ENCODE measurements around the gene CEP104.

DNA sequence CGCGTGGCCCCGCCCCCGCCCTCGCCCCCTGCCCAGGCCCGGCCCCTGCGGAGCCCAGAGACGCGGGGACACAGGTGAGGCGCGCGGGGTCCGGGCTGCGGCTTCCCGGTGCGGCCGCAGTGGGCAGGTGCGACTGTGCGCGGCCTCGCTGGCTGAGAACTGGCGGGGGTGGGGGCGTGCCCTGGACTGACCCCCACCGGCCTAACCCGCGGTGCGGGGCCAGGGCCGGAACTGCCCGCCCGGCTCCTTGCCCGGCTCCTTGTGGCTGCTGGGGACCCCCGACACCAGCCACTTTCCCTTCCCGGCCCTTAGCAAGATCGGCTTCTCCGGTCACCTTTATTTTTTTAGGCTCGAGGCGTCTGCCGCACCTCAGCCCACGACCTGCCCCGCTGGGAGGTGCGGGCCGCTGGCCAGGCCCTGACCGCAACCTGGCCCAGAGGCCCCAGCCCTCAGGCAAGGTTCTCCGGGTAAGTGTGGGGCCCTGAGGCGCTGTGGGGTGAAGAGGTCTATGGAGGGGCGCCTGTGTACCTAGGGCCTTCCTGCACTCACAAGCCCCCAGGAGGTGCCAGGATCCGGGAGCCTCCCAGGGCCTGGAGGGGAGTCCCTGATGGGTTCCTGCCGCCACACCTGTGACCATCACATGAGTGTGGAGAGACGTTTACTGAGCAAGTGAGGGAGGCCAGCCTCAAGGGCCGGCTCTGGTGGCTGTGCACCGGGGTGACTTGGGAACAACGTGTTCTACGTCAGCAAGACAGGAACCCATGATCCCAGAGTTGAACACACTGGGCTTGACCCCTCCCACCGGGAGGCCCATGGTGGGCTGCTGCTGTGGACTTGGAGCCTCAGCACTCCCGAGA lies 84.1 kb downstream of the CEP104 start, which contains the start of gene SMIM1:
- TF ChIP-seq, protein P1, sequence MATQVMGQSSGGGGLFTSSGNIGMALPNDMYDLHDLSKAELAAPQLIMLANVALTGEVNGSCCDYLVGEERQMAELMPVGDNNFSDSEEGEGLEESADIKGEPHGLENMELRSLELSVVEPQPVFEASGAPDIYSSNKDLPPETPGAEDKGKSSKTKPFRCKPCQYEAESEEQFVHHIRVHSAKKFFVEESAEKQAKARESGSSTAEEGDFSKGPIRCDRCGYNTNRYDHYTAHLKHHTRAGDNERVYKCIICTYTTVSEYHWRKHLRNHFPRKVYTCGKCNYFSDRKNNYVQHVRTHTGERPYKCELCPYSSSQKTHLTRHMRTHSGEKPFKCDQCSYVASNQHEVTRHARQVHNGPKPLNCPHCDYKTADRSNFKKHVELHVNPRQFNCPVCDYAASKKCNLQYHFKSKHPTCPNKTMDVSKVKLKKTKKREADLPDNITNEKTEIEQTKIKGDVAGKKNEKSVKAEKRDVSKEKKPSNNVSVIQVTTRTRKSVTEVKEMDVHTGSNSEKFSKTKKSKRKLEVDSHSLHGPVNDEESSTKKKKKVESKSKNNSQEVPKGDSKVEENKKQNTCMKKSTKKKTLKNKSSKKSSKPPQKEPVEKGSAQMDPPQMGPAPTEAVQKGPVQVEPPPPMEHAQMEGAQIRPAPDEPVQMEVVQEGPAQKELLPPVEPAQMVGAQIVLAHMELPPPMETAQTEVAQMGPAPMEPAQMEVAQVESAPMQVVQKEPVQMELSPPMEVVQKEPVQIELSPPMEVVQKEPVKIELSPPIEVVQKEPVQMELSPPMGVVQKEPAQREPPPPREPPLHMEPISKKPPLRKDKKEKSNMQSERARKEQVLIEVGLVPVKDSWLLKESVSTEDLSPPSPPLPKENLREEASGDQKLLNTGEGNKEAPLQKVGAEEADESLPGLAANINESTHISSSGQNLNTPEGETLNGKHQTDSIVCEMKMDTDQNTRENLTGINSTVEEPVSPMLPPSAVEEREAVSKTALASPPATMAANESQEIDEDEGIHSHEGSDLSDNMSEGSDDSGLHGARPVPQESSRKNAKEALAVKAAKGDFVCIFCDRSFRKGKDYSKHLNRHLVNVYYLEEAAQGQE (IDR thresholded peaks at IDR 0.05; ENCODE audit: low read depth) = no peak
- TF ChIP-seq EGR1 (IDR thresholded peaks at IDR 0.05; ENCODE audit: low read depth) = no peak
- TF ChIP-seq POLR2AphosphoS5 (IDR thresholded peaks at IDR 0.05; ENCODE audit: low read depth, low read length) = no peak; the same call in 1 of the 2 replicates
- TF ChIP-seq, protein P2, sequence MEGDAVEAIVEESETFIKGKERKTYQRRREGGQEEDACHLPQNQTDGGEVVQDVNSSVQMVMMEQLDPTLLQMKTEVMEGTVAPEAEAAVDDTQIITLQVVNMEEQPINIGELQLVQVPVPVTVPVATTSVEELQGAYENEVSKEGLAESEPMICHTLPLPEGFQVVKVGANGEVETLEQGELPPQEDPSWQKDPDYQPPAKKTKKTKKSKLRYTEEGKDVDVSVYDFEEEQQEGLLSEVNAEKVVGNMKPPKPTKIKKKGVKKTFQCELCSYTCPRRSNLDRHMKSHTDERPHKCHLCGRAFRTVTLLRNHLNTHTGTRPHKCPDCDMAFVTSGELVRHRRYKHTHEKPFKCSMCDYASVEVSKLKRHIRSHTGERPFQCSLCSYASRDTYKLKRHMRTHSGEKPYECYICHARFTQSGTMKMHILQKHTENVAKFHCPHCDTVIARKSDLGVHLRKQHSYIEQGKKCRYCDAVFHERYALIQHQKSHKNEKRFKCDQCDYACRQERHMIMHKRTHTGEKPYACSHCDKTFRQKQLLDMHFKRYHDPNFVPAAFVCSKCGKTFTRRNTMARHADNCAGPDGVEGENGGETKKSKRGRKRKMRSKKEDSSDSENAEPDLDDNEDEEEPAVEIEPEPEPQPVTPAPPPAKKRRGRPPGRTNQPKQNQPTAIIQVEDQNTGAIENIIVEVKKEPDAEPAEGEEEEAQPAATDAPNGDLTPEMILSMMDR (IDR thresholded peaks at IDR 0.05 in 2 of 3, conservative IDR thresholded peaks at IDR 0.05 in 1 of 3; ENCODE audit: borderline replicate concordance in 1 of 3, insufficient read depth in 1 of 3, low read depth in 2 of 3, low read length in 2 of 3) = no peak
- TF ChIP-seq ZFX (IDR thresholded peaks at IDR 0.05) = peak; percentile 7; the same call in 1 of the 2 replicates
- TF ChIP-seq, protein P3, sequence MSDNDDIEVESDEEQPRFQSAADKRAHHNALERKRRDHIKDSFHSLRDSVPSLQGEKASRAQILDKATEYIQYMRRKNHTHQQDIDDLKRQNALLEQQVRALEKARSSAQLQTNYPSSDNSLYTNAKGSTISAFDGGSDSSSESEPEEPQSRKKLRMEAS (IDR thresholded peaks at IDR 0.05) = no peak
- no peak for TF ChIP-seq POLR2A (IDR thresholded peaks at IDR 0.05; ENCODE audit: borderline replicate concordance, extremely low read depth, insufficient read depth, insufficient read length)
- TF ChIP-seq RAD21 (IDR thresholded peaks at IDR 0.05; ENCODE audit: low read depth) = no peak

Data from HCT116 (cell line).